ENCODE results near the gene TNFRSF6B.

The TNFRSF6B gene

DNA sequence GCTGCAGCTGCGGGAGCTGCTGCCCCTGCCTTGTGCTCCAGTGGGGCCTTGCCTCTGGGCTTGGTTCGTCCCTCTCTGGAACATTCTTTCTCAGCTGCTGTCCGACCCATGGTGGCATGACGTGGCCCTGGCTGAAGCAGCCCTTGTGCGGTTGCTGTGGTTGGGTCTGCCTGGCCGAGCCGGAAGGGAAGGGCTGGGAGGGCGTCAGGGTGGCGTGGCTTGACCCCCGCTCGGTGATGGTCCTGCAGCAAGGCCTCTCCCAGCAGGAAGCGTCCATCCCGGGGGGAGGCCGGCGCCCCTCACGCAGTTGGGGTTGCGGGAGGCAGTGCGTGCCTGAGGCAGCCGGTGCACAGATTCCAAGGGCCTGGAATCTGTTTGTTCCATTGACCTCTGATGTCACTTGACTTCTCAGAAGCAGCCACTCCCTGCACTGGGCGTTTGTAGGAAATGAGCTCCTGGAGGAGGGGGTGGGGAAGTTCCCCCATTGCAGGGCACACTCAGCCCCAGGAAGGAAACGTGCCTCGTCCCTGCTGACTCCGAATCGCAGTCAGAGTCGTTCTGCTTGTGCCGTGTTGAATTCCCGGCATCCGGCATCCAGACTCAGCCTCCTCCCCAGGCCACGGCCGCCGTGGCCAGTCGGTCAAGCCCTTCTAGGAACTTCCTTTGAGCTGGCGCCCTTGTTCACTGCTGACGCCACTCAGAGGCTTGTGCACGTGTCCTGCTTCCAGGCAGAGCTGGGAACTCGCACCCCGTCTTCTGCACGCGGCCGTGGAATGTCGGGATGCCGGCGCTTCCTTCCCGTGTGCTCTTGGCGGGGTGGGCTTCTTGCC, 9.7 kb upstream of the TNFRSF6B start:
- no peak for DNase-seq

DNA sequence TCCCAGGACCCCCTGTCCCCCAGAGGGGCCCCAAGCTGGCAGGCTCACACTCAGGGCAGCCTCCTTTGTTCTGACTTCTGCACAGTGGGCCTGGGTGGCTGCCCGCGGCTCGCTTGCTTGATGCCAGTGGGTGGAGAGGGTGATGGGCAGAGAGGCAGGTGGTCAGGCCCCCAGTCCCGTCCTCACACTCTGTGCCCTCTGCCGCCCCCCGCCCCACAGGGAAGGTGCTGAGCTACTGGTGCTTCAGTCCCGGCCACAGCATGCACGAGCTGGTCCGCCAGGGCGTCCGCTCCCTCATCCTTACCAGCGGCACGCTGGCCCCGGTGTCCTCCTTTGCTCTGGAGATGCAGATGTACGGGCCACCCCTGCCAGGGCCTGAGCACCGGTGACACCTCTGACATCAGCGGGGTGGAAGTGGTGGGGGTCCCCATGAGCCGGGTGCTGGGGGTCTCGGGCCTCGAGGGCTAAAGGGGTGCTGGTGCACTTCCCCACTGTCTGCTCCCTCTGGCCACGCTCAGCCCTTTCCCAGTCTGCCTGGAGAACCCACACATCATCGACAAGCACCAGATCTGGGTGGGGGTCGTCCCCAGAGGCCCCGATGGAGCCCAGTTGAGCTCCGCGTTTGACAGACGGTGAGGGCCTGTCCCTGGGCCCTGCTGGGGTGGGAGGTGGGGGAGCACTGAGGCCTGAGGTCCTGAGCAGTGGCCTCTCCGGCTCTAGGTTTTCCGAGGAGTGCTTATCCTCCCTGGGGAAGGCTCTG, 8.9 kb upstream of the TNFRSF6B start:
- no peak for DNase-seq

DNA sequence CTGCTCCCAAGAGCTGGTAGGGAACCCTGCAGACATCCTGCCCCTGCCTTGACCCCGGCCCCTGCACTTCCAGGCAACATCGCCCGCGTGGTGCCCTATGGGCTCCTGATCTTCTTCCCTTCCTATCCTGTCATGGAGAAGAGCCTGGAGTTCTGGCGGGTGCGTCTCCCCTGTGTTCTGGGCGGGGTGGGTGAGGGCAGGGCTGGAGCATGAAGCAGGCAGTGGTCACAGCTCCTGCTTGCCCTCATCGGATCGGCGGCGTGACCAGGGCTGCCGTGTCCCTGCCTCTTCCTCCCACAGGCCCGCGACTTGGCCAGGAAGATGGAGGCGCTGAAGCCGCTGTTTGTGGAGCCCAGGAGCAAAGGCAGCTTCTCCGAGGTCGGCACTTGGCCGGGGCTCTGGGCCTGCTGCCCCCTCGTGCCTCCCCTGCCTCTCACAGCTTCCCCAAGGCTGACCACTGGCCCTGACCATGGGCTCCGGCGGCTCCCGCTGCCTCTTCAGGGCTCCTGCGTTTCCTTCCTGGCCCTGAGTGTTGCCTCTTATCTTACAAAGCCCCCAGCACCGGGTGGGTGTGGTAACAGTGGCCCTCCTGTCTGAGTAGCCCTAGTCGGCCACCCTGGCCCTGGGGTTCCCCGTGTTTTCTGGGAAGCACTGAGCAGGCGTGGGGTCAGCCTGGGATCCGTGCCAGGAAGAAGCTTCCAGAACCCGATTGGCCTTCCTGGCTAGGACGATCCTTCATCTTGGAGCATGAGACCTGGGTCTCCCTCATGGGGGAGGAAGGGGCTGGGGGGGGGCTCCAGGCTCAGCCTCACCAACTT, 8.0 kb upstream of the TNFRSF6B start:
- DNase-seq, result no peak

GRCh38 chr20:63689046-63690002, 7.1 kb upstream of the TNFRSF6B start:
- no peak for DNase-seq

DNA sequence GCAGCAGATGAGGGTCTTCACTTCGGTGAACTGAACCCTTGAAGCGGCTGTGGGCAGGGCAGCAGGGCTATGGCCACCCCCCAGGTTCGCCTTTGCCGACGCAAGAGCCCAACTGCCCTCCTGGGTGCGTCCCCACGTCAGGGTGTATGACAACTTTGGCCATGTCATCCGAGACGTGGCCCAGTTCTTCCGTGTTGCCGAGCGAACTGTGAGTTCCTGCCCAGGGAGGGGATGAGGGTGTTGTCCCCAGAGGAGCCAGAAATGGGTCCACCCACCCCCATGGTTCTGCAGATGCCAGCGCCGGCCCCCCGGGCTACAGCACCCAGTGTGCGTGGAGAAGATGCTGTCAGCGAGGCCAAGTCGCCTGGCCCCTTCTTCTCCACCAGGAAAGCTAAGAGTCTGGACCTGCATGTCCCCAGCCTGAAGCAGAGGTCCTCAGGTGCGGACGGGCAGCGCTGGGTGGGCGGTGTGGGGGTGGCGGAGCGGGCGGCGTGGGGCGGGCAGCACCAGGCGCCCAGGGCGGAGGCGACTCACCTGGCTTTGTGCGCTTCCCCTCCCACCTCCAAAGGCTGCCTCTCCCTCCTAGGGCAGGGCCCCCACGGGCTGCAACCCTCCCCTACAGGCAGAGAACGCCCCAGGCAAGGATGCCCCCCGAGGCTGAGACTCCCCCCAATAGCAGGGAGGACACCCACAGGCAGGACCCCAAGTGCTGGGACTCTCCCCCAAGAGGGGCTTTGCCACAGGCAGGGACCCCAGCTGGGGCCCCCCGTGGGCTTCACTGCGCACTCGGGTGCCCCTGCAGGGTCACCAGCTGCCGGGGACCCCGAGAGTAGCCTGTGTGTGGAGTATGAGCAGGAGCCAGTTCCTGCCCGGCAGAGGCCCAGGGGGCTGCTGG, 6.2 kb upstream of the TNFRSF6B start:
- DNase-seq, result no peak

- no peak for DNase-seq
Observed at GRCh38 chr20:63690898-63691710, 5.3 kb upstream of the TNFRSF6B start.

GRCh38 chr20:63691711-63692435, 4.6 kb upstream of the TNFRSF6B start:
- DNase-seq, result no peak

GRCh38 chr20:63692436-63693082, 3.9 kb upstream of the TNFRSF6B start:
- no peak for DNase-seq

DNA sequence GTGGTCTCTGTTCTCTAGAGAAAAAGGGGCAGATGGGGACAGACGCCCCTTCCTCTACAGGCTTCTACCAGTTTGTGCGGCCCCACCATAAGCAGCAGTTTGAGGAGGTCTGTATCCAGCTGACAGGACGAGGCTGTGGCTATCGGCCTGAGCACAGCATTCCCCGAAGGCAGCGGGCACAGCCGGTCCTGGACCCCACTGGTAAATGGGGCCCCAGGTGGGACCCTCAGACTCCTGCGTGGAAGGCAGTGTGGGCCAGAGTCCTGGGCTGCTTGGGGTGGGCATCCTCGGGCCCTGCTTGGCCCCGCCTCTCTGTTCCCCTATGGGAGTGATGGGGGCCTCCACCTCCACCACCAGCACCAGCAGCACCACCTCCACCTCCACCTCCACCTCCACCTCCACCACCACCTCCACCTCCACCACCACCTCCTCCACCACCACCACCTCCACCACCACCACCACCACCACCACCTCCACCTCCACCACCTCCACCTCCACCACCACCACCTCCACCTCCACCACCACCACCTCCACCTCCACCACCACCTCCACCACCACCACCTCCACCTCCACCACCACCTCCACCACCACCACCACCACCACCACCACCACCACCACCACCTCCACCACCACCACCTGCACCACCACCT, 3.2 kb upstream of the TNFRSF6B start:
- DNase-seq, result no peak

DNA sequence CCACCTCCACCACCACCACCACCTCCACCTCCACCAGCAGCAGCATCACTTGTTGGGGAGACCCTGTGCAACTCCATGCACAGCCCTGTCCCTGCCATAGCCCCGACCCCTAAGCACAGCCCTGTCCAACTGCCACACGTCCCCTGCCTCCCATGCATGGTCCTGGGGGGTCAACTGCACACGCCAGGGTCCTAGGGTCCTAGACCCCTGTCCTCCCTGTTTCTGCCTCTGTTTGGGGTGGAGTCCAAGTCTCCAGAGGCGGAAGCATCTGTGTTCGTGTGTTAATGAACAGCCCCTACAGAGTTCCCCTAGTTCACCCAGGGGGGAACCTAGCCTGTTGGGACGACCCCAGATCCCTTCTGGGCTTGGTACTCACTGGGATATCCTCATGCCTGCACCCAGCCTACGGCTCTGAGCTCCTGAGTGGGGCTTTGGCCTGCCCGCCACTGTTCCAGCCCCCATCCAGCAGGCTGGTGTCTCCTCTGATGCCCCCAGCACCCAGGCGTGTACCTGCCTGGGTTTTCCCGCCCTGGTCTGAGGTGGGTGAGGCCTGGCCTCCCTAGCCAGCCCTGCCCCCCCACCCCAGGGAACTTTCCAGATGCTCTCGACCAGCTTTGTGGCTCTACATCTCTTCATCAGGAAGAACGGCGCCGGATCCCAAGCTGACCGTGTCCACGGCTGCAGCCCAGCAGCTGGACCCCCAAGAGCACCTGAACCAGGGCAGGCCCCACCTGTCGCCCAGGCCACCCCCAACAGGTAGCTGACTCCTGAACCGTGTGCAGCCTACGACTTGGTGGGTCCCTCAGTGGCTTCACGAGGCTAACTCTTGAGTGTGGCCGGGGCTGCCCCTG, 2.5 kb upstream of the TNFRSF6B start:
- DNase-seq, result no peak

DNA sequence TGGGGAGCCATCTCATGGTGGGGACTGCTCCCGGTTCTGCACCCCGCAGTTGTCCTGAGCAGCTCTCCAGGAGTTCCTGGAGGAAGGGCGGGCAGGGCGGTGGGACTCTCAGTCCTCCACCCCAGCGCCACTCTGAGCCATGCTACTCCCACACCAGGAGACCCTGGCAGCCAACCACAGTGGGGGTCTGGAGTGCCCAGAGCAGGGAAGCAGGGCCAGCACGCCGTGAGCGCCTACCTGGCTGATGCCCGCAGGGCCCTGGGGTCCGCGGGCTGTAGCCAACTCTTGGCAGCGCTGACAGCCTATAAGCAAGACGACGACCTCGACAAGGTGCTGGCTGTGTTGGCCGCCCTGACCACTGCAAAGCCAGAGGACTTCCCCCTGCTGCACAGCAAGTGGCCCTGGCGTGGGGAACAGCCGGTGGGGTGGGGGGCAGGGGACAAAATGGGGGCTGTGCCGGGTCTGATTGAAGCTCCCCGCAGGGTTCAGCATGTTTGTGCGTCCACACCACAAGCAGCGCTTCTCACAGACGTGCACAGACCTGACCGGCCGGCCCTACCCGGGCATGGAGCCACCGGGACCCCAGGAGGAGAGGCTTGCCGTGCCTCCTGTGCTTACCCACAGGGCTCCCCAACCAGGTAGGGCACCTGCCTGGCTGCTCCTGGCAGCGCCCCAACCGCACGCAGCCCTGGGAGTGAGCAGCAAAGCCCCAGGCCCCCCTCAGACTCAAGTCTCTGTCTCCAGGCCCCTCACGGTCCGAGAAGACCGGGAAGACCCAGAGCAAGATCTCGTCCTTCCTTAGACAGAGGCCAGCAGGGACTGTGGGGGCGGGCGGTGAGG, 1.6 kb upstream of the TNFRSF6B start:
- DNase-seq, result no peak

- no peak for DNase-seq
Observed at GRCh38 chr20:63695424-63696305, 787 bp upstream of the TNFRSF6B start.

DNA sequence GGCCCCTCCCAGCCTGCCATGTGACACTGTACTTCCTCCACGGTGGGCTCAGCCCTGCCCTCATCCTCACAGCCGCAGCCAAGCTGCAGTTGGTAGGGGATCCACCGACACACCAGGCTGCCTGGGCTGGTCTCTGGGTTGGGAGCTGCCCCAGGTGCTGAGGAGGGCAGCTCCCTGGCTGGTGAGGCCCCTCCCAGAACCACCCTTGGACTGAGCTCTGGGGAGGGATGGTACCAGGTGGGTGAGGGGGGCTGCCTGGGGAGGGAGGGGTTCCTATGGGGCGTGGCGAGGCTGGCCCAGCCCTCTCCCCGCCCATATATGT, 185 bp upstream of the TNFRSF6B start:
- no peak for DNase-seq

- no peak for DNase-seq
Observed at GRCh38 chr20:63697357-63697867, 960 bp downstream of the TNFRSF6B start.

- DNase-seq, result no peak
Observed at GRCh38 chr20:63697868-63698545, 1.6 kb downstream of the TNFRSF6B start.

Measured in NCI-H524 (cell line).